Duodenal mucosa (tissue), 2 donors: Measurements from ENCODE around the gene XPO6.

Source experiments
- H3K27ac ChIP-seq: one replicate; pipeline ENCODE4 v1.7.0; 2013; ENCODE audit warnings: low read depth, low read length
- H3K27me3 ChIP-seq, 2 donors: one replicate each; pipeline ENCODE4 v1.7.0; 2013; ENCODE audit warnings: low read length in 2 of 2, control low read depth in 1 of 2; ENCODE audit not compliant: insufficient read depth in 2 of 2, control insufficient read depth in 1 of 2
- H3K36me3 ChIP-seq, 2 donors: one replicate each; pipeline ENCODE4 v1.7.0; 2013; ENCODE audit warnings: low read length in 2 of 2, control low read depth in 1 of 2; ENCODE audit not compliant: insufficient read depth in 2 of 2, control insufficient read depth in 1 of 2
- H3K4me1 ChIP-seq, 2 donors: one replicate each; pipeline ENCODE4 v1.7.0; 2013; ENCODE audit warnings: low read length in 2 of 2, control low read depth in 1 of 2; ENCODE audit not compliant: insufficient read depth in 2 of 2, control insufficient read depth in 1 of 2
- H3K4me3 ChIP-seq, 2 donors: one replicate each; pipeline ENCODE4 v1.7.0; 2013; ENCODE audit warnings: low read length in 2 of 2, low read depth in 1 of 2
- H3K9ac ChIP-seq, 2 donors: one replicate each; pipeline ENCODE4 v1.7.0; 2013; ENCODE audit warnings: low read length in 2 of 2, low read depth in 1 of 2
- H3K9me3 ChIP-seq, 2 donors: one replicate each; pipeline ENCODE4 v1.7.0; 2013; ENCODE audit warnings: low read length in 2 of 2, control low read depth in 1 of 2; ENCODE audit not compliant: control insufficient read depth in 1 of 2

Gene XPO6

DNA sequence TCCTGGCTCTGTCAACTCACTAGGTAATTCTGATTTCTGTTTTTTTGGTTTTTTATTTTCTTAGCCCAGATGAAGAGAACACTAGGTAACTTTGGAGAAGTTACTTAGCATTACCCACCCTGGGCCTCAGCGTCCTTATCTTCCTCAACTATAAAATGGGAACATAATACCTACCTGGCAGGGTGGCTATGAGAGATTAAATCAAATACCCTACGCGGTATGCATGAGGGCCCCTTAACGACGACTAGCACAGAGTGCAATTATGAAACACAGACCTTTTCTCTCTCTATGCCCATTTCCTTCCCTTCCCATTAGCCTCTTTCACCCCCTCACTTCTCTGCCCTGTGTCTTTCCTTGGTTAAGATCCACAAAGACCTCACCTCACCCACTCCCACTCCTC, 11.1 kb downstream of the XPO6 start:
- Histone ChIP-seq H3K4me3 (no peak overlapping the region), H3K36me3 (peaks cover 20 to 49% of the 10 kb centered on the region in 2 donors), H3K27ac (no peak overlapping the region), H3K27me3 (no peaks in the 10 kb centered on the region), H3K4me1 (peaks cover 3 to 9% of the 10 kb centered on the region in 2 donors), H3K9ac (no peak overlapping the region), H3K9me3 (no peaks in the 10 kb centered on the region)

DNA sequence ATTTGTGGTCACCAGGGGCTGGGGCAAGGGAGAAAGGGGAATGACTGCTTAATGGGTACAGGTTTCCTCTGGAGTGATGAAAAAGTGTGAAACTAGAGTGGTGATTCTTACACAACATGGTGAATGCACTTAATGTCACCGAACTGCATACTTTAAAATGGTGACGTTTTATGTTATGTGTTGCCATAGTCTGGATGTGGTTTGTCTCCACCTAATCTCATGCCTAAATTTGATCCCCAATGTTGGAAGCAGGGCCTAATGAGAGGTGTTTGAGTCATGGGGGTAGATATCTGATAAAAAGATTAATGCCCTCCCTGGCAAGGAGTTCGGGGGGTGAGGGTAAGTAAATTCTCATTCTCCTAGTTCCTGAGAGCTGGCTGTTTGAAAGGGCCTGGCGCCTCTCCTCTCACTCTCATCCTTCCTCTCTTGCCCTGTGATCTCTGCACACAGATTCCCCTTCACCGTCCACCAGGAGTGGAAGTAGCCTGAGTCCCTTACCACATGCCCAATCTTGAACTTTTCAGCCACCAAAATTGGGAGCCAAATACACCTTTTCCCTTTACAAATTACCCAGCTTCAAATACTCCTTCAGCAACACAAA, 15.3 kb downstream of the XPO6 start:
- H3K9ac ChIP-seq: no peak overlapping the region
- no peak overlapping the region for H3K4me3 ChIP-seq
- no peaks in the 10 kb centered on the region for H3K27me3 ChIP-seq
- no peak overlapping the region for H3K27ac ChIP-seq
- no peaks in the 10 kb centered on the region for H3K9me3 ChIP-seq
- H3K36me3 ChIP-seq: peaks cover 11 to 22% of the 10 kb centered on the region in 2 donors
- peaks cover 13 to 19% of the 10 kb centered on the region in 2 donors for H3K4me1 ChIP-seq

DNA sequence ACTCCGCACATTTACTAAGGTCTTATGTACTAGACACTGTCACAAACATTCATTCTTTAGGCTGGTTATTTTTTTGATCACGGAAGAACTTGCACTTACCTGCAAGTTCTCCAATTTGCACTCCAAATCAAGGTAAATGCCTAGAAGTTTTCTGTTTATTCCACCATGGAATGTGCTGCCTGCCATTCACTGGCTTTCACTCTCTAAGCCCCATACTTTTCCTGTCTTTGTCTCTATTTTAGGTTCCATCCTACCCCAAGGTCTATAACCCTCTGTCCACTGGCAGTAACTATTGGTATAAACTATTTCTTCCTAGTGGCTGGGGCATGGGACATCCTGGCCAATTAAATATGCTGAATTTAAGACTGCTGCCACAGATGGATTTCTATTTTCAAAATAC, 15.9 kb downstream of the XPO6 start:
- Histone ChIP-seq H3K4me1 (peaks cover 13 to 17% of the 10 kb centered on the region in 2 donors), H3K27ac (no peak overlapping the region)

DNA sequence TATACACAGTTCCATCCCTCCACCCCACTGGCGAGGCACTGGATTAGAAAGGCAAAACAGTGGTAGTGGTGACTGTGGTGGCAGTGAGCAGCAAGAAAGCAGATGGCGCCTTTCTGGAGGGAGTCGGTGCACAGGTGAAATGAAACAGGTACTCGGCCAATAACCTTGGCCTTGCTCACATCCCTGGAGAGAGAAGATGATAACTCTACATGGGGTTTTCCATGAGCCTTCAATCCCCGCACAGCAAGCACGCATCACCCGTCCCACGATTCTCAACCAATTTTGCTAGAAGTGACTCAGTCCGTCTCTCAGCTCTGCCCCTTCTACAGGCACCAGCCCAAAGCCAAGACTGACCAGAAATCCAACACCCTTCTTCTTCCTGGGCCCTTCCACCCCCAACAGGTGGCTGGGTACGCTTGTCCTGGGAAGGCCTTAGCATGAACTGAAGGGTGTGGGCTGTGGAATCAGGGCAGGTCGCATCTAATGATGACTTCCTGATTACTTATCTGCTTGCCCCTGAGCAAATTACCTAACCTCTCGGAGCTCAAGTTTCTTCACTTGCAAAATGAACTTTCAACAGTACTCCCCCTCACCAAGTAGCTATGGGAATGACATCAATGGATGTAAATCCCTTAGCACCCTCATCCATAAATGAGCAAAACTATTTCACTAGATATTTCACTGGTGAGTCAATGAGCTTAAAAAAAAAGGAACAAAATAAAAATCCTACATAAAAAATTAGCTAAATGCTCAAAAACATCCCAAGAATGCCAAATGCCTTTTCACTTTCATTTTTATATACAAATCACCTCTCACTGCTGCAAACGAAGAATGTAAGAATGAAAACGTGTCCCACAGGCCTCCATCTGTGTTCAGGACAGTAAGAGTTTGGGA, 18.0 kb downstream of the XPO6 start:
- Histone ChIP-seq H3K9ac (peak overlapping the region in 1 of 2 donors; percentile 18), H3K27ac (peak overlapping the region; percentile 7), H3K9me3 (no peaks in the 10 kb centered on the region), H3K27me3 (no peaks in the 10 kb centered on the region), H3K36me3 (peaks cover 3 to 14% of the 10 kb centered on the region in 2 donors), H3K4me1 (peaks cover 21 to 23% of the 10 kb centered on the region in 2 donors), H3K4me3 (peak overlapping the region; percentile 2 to 19)

More for the DNA sequence above, 15.9 kb downstream of the XPO6 start:
- Histone ChIP-seq H3K4me3 (no peak overlapping the region), H3K36me3 (peaks cover 5 to 17% of the 10 kb centered on the region in 2 donors), H3K9me3 (no peaks in the 10 kb centered on the region), H3K27me3 (no peaks in the 10 kb centered on the region), H3K9ac (no peak overlapping the region)

DNA sequence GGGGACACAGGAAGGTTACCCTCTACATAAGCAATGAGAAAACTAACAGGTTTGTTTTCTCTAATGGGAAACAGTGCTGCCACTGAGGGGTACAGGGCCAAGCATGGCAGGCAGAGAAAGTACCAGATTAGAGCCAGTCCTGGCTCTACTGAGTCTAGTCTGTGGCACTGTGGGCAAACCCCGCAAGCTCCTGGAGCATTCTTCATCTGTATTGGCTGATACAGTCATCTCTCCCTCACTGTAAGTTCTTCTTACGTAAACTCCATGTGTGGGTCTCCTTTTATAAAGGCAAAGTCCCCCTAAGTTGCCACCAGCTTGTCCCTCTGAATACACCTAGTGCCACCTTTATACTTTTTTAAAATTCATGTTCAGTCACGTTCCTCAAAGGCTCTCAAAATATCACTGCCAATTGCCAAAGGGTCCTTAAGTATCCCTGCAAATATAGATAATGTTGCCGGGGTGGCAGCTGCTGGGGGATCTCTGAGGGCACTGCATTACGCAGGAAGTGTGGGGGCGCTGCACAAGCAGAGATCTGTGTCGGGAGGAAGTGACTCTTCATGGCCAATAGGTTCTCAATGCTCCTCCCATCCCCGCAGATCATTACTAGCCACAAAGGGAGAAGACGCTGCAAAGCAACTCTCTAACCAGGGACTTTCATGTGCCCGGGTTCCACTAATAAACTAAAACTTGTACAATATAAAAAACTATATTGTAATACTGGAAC, 18.8 kb downstream of the XPO6 start:
- H3K9me3 ChIP-seq: no peaks in the 10 kb centered on the region
- H3K4me1 ChIP-seq: peaks cover 23 to 27% of the 10 kb centered on the region in 2 donors
- no peaks in the 10 kb centered on the region for H3K27me3 ChIP-seq
- peak overlapping the region in 1 of 2 donors; percentile 18 for H3K9ac ChIP-seq
- peak overlapping the region in 1 of 2 donors; percentile 2 for H3K4me3 ChIP-seq
- peaks cover 3 to 14% of the 10 kb centered on the region in 2 donors for H3K36me3 ChIP-seq
- H3K27ac ChIP-seq: no peak overlapping the region

DNA sequence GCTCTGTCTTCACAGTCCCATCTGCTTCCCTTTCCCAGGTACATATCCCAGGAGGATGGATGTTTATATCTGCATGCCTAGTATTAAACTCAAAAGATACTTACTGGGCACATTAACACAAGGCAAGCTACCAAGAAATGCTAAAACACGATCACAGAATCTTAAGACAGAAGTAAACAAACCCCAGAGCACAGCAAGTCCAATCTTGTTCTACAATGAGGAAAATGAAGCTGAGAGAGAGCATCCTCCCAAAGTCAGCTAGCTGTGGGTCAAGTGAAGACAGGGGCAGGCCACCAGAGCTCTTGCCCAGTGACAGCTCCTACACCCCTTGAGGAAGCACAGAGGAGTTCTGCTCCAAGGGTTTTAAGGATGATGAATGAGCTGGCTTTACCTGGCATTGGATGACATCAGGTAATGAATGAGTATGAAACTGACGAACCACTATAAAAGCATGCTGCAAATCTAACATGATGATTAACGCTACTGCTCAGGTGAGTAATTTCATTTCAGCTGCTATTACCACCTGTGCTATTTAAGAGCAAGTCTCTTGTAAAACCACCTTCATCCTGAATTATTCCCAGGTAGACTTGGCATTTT, 20.3 kb downstream of the XPO6 start:
- no peak overlapping the region for H3K9ac ChIP-seq
- H3K36me3 ChIP-seq: peaks cover 3 to 12% of the 10 kb centered on the region in 2 donors
- H3K4me1 ChIP-seq: peaks cover 35% of the 10 kb centered on the region in 2 donors
- no peaks in the 10 kb centered on the region for H3K27me3 ChIP-seq
- no peak overlapping the region for H3K4me3 ChIP-seq
- H3K27ac ChIP-seq: no peak overlapping the region
- no peaks in the 10 kb centered on the region for H3K9me3 ChIP-seq

DNA sequence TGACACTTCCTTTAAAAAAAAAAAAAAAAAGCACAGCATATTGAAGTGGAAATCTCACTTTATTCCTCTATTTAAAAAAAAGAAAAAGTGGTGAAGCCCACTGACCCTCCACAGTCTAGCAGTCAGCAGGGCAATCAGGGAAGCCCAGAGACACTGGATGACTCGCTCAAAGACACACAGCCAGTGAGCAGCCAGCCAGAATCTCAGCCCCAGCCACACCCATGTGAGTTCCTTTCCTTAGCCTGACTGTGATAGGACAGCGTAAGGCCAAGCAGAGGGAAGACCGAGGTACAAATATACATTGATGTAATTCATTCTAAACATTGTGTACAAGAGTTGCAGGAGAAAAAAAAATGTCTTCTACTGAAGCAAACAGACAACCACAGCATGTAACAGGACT, 22.5 kb downstream of the XPO6 start:
- H3K36me3 ChIP-seq: peaks cover 3 to 5% of the 10 kb centered on the region in 2 donors
- H3K27me3 ChIP-seq: no peaks in the 10 kb centered on the region
- H3K4me3 ChIP-seq: no peak overlapping the region
- H3K9ac ChIP-seq: no peak overlapping the region
- H3K9me3 ChIP-seq: no peaks in the 10 kb centered on the region
- no peak overlapping the region for H3K27ac ChIP-seq
- H3K4me1 ChIP-seq: peaks cover 32 to 38% of the 10 kb centered on the region in 2 donors

DNA sequence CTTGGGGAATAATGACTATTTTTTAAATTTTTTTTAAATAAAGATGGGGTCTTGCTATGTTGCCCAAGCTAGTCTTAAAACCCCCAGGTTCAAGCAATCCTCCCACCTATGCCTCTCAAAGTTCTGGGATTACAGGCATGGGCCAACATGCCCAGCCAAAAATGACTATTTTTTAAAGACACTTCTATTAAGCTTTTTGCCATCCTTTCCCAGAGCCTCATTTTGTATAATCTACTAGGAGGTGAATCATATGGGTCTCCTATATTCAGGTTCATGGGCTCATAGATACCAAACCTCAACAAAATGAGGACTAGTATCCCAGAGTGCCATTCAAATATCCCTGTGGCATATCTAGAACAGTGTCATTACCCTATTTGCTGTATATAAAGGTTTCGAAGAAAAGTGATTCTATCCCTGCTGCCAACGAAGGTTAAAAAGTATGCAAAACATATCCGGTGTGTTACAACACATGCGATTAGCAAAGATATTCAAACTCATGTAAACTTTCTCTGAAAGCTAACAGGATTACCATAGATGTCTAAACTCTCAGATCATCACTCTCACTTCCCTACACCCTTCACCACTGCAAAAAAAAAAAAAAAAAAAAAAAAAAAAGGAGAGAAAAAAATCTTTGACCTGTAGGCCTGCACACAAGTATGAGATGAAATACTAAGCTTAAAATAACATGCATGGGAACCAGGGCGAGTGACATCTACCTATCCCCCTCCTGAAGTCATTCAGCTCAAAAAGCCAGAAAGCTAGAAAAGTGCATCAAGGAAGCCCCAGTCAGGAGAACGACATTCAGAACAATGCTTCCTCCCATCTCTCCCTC, 23.5 kb downstream of the XPO6 start:
- no peak overlapping the region for H3K27ac ChIP-seq
- H3K27me3 ChIP-seq: no peaks in the 10 kb centered on the region
- peak overlapping the region in 1 of 2 donors; percentile 27 for H3K4me3 ChIP-seq
- H3K36me3 ChIP-seq: peaks cover 3 to 5% of the 10 kb centered on the region in 2 donors
- peaks cover 33 to 34% of the 10 kb centered on the region in 2 donors for H3K4me1 ChIP-seq
- H3K9me3 ChIP-seq: no peaks in the 10 kb centered on the region
- no peak overlapping the region for H3K9ac ChIP-seq

DNA sequence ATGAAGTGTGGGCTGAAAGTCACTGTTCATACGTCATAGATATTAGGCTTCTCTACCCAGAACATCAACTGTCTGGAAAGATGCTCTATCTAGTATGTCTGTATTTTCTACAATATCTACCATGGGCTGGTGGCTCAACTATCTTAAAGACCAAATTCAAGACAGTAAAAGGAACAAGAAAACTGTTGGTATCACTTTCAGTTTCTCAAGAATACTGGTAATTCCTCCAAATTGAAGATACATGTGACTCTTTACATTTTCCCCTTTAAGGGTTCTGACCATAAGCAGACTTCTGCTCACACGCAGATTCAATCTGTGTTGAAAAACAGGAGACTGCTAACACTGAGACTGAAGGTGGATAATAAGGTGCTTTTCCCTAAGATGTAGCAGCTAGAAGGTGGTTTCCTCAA, 24.2 kb downstream of the XPO6 start:
- no peak overlapping the region for H3K27ac ChIP-seq
- peaks cover 0 to 4% of the 10 kb centered on the region in 2 donors for H3K36me3 ChIP-seq
- no peak overlapping the region for H3K9ac ChIP-seq
- no peaks in the 10 kb centered on the region for H3K9me3 ChIP-seq
- H3K4me1 ChIP-seq: peaks cover 32 to 40% of the 10 kb centered on the region in 2 donors
- H3K4me3 ChIP-seq: no peak overlapping the region
- no peaks in the 10 kb centered on the region for H3K27me3 ChIP-seq
